Hippocampal formation (tissue), 2 donors: ENCODE data around the gene RBPJL.
"Not testable (repeated sequence)": the region's sequence is repeated elsewhere in the genome, so short reads cannot be mapped to it uniquely, and the experiment has no call there.

Source experiments
- DNase-seq, 2 donors: peaks; one replicate each; lab custom pipeline; 2025; lab: John Stamatoyannopoulos, UW

The RBPJL gene

GRCh38 chr20:45342855-45343531 lies 36.4 kb downstream of the RBPJL start:
- DNase-seq = no peak

- no peak for DNase-seq
Measured at GRCh38 chr20:45343532-45344167, 37.0 kb downstream of the RBPJL start.

- peak in 1 of 2 donors; percentile 13 for DNase-seq
Measured at GRCh38 chr20:45344168-45344860, 37.7 kb downstream of the RBPJL start.

- peak in 1 of 2 donors; percentile 6 for DNase-seq
Measured at GRCh38 chr20:45345104-45345936, 38.7 kb downstream of the RBPJL start.

GRCh38 chr20:45346291-45346718 lies 39.7 kb downstream of the RBPJL start:
- no peak for DNase-seq

GRCh38 chr20:45346851-45347250 lies 40.2 kb downstream of the RBPJL start:
- no peak for DNase-seq

- DNase-seq = no peak
Measured at GRCh38 chr20:45347297-45347935, 40.8 kb downstream of the RBPJL start.

- peak in 1 of 2 donors; percentile 25 for DNase-seq
Measured at GRCh38 chr20:45347936-45348778, 41.5 kb downstream of the RBPJL start, which contains the start of gene SDC4. SDC4 (minus strand) TSS chr20:45348424; CDS start chr20:45348384, 40 bp downstream.

GRCh38 chr20:45350217-45350616 lies 43.6 kb downstream of the RBPJL start:
- DNase-seq = no peak

GRCh38 chr20:45350795-45351194 lies 44.2 kb downstream of the RBPJL start:
- not testable (repeated sequence) for DNase-seq

- no peak for DNase-seq
Measured at GRCh38 chr20:45352729-45353128, 46.1 kb downstream of the RBPJL start.

GRCh38 chr20:45353746-45354145 lies 47.1 kb downstream of the RBPJL start:
- no peak for DNase-seq

- DNase-seq = no peak
Measured at GRCh38 chr20:45354423-45355208, 48.0 kb downstream of the RBPJL start.

- no peak for DNase-seq
Measured at GRCh38 chr20:45355209-45356084, 48.8 kb downstream of the RBPJL start.

- DNase-seq = peak; percentile 44 to 78
Measured at GRCh38 chr20:45358282-45359068, 51.8 kb downstream of the RBPJL start.

- DNase-seq = no peak
Measured at GRCh38 chr20:45359069-45359405, 52.4 kb downstream of the RBPJL start.

GRCh38 chr20:45359406-45360148 lies 52.9 kb downstream of the RBPJL start:
- no peak for DNase-seq
